ENCODE data around the gene GSTM5.

Gene GSTM5

GRCh38 chr1:109714661-109715372 lies 2.8 kb downstream of the GSTM5 start:
- intact Hi-C loops (cut with DNase I; ENCODE audit: low total_unique reads): no loop called here
- no peak overlapping the region for H3K27ac ChIP-seq
- no peaks in the 10 kb centered on the region for H3K9me3 ChIP-seq

GRCh38 chr1:109716121-109716520 lies 4.1 kb downstream of the GSTM5 start:
- peaks cover 0 to 8% of the 10 kb centered on the region in 2 donors for H3K27me3 ChIP-seq
- H3K27ac ChIP-seq: no peak overlapping the region
- H3K4me3 ChIP-seq: no peak overlapping the region
- no peak for TF ChIP-seq CTCF (IDR thresholded peaks at IDR 0.05)
- intact Hi-C loops (cut with DNase I; ENCODE audit: low total_unique reads): no loop called here
- H3K9me3 ChIP-seq: no peaks in the 10 kb centered on the region
- H3K4me1 ChIP-seq: no peaks in the 10 kb centered on the region
- H3K36me3 ChIP-seq: no peaks in the 10 kb centered on the region
- no peak for DNase-seq

More at GRCh38 chr1:109714661-109715372, 2.8 kb downstream of the GSTM5 start:
- no peaks in the 10 kb centered on the region for H3K36me3 ChIP-seq
- H3K27me3 ChIP-seq: peaks cover 0 to 8% of the 10 kb centered on the region in 2 donors
- no peak overlapping the region for H3K4me3 ChIP-seq
- no peaks in the 10 kb centered on the region for H3K4me1 ChIP-seq
- no peak for DNase-seq
- no peak for TF ChIP-seq CTCF (IDR thresholded peaks at IDR 0.05)

- H3K27ac ChIP-seq: no peak overlapping the region
These were observed 4.6 kb downstream of the GSTM5 start for GRCh38 chr1:109716570-109717090.

GRCh38 chr1:109717729-109718128 lies 5.7 kb downstream of the GSTM5 start:
- no peak for TF ChIP-seq CTCF (IDR thresholded peaks at IDR 0.05)
- H3K27me3 ChIP-seq: peaks cover 0 to 8% of the 10 kb centered on the region in 2 donors
- no peaks in the 10 kb centered on the region for H3K9me3 ChIP-seq
- intact Hi-C loops (cut with DNase I; ENCODE audit: low total_unique reads): no loop called here
- no peaks in the 10 kb centered on the region for H3K36me3 ChIP-seq
- H3K4me3 ChIP-seq: no peak overlapping the region
- no peak for DNase-seq
- H3K27ac ChIP-seq: no peak overlapping the region
- no peaks in the 10 kb centered on the region for H3K4me1 ChIP-seq

More at GRCh38 chr1:109716570-109717090, 4.6 kb downstream of the GSTM5 start:
- no peak for DNase-seq
- no peaks in the 10 kb centered on the region for H3K9me3 ChIP-seq
- no peak overlapping the region for H3K4me3 ChIP-seq
- TF ChIP-seq CTCF (IDR thresholded peaks at IDR 0.05): no peak
- intact Hi-C loops (cut with DNase I; ENCODE audit: low total_unique reads): no loop called here
- H3K4me1 ChIP-seq: no peaks in the 10 kb centered on the region
- H3K27me3 ChIP-seq: peaks cover 0 to 8% of the 10 kb centered on the region in 2 donors
- H3K36me3 ChIP-seq: no peaks in the 10 kb centered on the region

GRCh38 chr1:109718495-109718894 lies 6.4 kb downstream of the GSTM5 start:
- Histone ChIP-seq H3K36me3 (no peaks in the 10 kb centered on the region), H3K4me1 (no peaks in the 10 kb centered on the region), H3K9me3 (no peaks in the 10 kb centered on the region), H3K4me3 (no peak overlapping the region), H3K27ac (no peak overlapping the region), H3K27me3 (peaks cover 0 to 7% of the 10 kb centered on the region in 2 donors)
- no peak for TF ChIP-seq CTCF (IDR thresholded peaks at IDR 0.05)
- intact Hi-C loops (cut with DNase I; ENCODE audit: low total_unique reads): no loop called here
- no peak for DNase-seq

Measured in tibial artery (tissue), 4 donors.